Astrocyte of the spinal cord (primary cell): Measurements from ENCODE around the gene ATXN1.

ENCODE experiments used
- DNase-seq: peaks from one replicate; pipeline ENCODE4 v3.0.0; 2011; ENCODE audit warnings: low read depth, low spot score
- H3K4me3 ChIP-seq: 2 replicates; pipeline ENCODE4 v1.5.1; 2011; ENCODE audit warnings: low read depth, mild to moderate bottlenecking, low read length, moderate library complexity
- CTCF ChIP-seq: IDR thresholded peaks from 2 replicates; pipeline ENCODE4 v1.5.1; 2012; ENCODE audit warnings: low read depth, mild to moderate bottlenecking, low read length, inconsistent platforms
- in situ Hi-C: cut with HindIII; loops from 2 replicates; pipeline ENCODE4 v1.10.0; 2017; ENCODE audit warnings: low sequenced_read_pairs

ATXN1 gene

DNA sequence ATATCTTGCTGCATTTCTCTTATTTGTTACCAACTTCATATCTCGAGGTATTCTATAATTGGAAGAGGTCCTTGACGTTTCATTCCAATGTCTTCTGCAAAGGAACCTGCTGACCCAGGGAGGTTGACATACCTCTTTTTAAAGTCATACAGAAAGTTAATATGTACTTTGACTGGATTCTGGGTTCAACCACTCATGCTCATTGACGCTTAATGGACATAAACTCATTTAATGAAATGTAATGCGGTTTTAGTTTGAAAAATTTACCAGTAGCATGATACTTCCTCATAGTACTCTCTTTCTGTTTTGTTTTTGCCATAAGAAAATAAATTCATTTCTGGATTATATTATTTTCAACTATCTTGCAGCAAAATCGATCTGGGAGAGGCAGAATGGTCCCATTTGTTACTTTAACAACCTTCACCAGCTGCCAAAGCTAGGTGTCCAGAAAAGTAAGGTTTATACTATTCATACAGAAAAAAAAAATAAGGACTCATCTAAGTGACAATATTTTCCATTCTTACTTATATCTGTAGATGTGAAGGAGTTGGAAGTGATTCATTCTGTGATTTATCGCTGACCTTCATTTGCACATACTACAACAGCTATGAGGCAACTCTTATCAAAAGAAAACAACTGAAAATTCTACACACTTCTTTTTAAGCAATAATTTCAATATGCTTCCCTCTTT, 101.6 kb downstream of the ATXN1 start:
- H3K4me3 ChIP-seq, result no peak overlapping the region
- no peak for TF ChIP-seq CTCF
- in situ Hi-C loops, result no loop called here
- DNase-seq, result no peak

DNA sequence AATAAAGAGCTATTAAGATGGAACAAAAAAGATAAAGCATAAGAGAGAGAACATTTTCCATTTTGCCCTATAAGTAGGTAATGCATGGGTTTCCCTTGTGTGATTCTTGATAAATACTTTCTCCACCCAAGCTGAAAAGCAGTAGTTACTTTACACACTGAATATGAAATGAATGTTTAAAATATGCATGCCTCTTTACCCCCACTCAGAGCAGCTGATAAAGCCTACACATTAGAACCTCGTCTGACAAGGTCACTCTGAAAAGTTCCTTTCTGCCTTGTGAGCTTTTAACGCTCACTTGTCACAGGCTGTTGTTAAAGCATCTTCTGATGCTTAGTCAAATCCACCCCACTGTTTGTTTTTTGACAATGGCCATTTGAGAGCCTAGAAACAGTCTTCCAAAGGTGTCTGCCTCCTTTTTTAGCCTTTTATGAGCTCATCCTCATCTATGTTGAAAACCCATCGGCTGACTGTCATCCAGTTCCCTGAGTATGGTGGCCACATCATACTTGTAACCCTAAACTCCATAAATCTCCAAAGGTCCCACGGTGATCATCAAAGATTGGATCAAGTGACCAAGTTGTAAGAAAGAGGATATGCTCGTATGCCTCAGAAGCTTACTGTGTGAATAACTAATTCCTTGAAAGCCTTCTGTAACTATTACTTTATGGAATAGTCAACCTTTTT, 102.8 kb downstream of the ATXN1 start:
- H3K4me3 ChIP-seq, result no peak overlapping the region
- DNase-seq, result no peak
- in situ Hi-C loops, result no loop called here
- no peak for TF ChIP-seq CTCF

DNA sequence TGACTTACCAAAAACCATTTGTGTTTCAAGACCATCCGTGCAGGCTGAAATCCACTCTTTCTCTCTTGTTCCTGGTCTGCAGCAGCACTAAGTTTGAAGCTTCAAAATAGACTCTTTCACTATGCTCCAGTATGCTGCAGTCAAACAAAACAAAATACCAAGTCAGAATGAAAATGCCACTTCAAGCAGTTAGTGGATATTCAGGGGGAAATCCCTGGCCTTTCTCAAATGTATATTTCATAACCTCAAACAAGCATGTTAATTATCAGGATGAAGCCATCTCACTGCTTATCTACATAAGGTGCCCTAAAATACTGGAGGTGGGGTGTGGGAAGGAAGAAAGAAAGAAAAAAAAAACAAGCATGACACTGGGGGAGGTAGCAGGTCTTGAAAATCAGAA, 103.5 kb downstream of the ATXN1 start:
- H3K4me3 ChIP-seq, result no peak overlapping the region
- no peak for DNase-seq
- TF ChIP-seq CTCF, result no peak
- in situ Hi-C loops, result no loop called here

GRCh38 chr6:16656451-16656850, 104.8 kb downstream of the ATXN1 start:
- DNase-seq, result no peak
- no peak overlapping the region for H3K4me3 ChIP-seq
- in situ Hi-C loops, result no loop called here
- TF ChIP-seq CTCF, result no peak

DNA sequence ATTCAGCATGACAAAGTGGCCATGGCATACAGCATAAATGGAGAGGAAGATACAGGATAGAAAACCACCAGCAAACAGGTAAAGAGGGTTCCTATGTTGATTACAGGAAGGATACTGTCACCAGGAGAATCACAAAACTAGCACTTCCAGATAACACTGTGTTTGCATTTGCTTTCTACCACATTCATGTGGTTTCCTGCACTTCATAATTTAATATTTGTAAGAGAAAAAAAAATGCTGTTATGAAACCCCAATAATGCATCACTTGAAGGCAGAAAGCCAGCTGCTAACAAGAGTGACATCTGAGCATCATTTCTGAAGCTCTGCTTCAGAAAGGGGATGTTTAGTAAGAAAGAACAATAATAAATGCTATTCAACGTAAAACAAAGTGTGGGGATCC, 106.6 kb downstream of the ATXN1 start:
- DNase-seq, result no peak
- in situ Hi-C loops, result no loop called here
- no peak for TF ChIP-seq CTCF
- H3K4me3 ChIP-seq, result no peak overlapping the region

DNA sequence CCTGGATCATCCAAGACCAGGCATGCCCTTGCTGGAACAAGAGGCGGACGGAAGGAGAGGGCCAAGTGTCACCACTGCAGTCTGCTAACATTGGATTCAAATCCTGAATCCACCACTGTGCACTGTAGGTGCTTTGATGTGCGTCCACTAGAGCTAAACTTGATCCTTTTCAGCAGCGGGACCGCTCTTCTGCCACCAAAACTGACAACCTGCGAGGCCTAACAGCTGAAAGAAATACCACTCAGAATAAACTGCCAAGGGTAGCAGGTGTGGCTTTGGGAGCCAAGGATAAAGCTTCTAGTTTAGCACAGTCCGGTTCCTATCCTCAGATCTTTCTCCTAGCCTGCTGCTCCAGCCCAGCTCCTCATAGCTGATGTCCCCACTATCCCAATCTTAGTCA, 108.0 kb downstream of the ATXN1 start:
- TF ChIP-seq CTCF, result no peak
- DNase-seq, result no peak
- in situ Hi-C loops, result no loop called here
- no peak overlapping the region for H3K4me3 ChIP-seq
